Colonic mucosa (tissue), 4 donors: ENCODE measurements around the gene DAP. TPM values are rescaled to one million over a fixed set of nuclear protein-coding genes. Genes with fewer than 3 reads are reported as not detected.
A peak's percentile ranks its signal among the peaks of the same experiment; 100 is the strongest.

Source experiments
- DNase-seq: peaks from one replicate; pipeline ENCODE4 v3.0.0-alpha.2; 2020
- H3K27ac ChIP-seq: fragments of 200-600 bp; one replicate; pipeline ENCODE4 v1.8.0; 2021
- H3K27me3 ChIP-seq: fragments of 200-600 bp; one replicate; pipeline ENCODE4 v1.8.0; 2021
- H3K36me3 ChIP-seq: fragments of 200-600 bp; one replicate; pipeline ENCODE4 v1.8.0; 2021
- H3K4me1 ChIP-seq: fragments of 200-600 bp; one replicate; pipeline ENCODE4 v1.8.0; 2021; ENCODE audit warnings: mild to moderate bottlenecking
- H3K4me3 ChIP-seq: fragments of 200-600 bp; one replicate; pipeline ENCODE4 v1.8.0; 2021
- H3K9ac ChIP-seq, 2 donors: one replicate each; pipeline ENCODE4 v1.7.0; 2013; ENCODE audit warnings: control low read depth in 2 of 2, low read depth in 2 of 2, low read length in 2 of 2
- H3K9me3 ChIP-seq: fragments of 200-600 bp; one replicate; pipeline ENCODE4 v1.8.0; 2021
- CTCF ChIP-seq: fragments of 200-600 bp; IDR thresholded peaks from one replicate; pipeline ENCODE4 v1.8.0; 2022; ENCODE audit warnings: antibody characterized with exemption, mild to moderate bottlenecking
- intact Hi-C: fragments of 100-400 bp; cut with DNase I; formaldehyde crosslinking; loops from one replicate; pipeline ENCODE4 v1.14.1; 2022
- total RNA-seq, 2 donors: library from RNA; stranded (reverse); fragmentation: NEBNext Ultra II Directional in 1 of 2; extraction: Animal tissue kit (Norgen Biotek cat#: 25700) in 1 of 2; gene quantifications; one replicate each; pipeline ENCODE4 v1.2.1, GENCODE V29; 2021
- donor health status: healthy.
- donor health status: DM: no; HTN: no; CAD: no.
- donor health status: DM: no; HTN: no; CAD: no.

Gene DAP
- total RNA-seq, 2 donors from 2014 or later, result 106 to 133 TPM

DNA sequence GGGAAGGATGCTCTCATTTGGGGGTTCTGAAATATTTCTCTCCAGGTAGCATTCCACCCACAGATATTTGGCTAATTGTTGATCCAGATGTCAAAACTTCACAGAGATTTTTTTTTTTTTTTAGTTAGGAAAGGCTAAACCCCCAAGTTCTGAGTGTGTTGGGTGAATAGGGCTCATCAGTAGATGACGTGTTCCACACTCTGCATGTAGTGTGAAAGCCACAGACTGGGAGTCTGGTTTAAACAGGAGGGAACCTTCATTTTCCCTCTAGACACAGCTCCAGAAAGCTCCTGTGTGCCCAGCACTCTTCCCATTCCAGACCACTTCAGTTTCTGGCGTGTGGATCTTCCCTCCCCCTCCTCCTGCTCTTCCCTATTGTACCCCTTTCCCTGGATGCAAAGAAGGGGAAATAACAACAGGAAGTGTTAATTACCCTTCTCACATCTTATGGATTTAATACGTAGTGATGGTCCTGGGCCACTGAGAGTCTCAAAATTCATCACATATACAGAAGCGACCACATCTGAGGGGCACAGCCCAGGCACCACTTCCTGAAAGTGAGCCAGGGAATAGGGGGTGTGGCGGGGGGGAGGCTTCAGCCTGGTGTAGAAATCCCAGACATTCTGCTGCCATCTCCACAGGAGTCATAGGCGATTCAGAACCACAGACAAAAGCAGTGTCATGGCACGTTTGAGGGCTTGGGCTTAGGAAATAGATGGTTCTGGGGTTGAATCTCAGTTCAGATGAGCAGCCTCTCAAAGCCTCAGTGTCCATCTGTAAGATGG, 65.1 kb downstream of the DAP start:
- no peaks in the 10 kb centered on the region for H3K4me1 ChIP-seq
- H3K36me3 ChIP-seq, result no peaks in the 10 kb centered on the region
- no peak overlapping the region for H3K9ac ChIP-seq
- H3K27ac ChIP-seq, result no peak overlapping the region
- DNase-seq, result no peak
- intact Hi-C loops, result loop anchor here (5.0 to 10.0 kb wide), 2 partner anchors 109 to 156 kb away; no protein-coding TSS in a partner anchor
- no peaks in the 10 kb centered on the region for H3K27me3 ChIP-seq
- H3K4me3 ChIP-seq, result no peak overlapping the region
- no peaks in the 10 kb centered on the region for H3K9me3 ChIP-seq
- TF ChIP-seq CTCF, result no peak

DNA sequence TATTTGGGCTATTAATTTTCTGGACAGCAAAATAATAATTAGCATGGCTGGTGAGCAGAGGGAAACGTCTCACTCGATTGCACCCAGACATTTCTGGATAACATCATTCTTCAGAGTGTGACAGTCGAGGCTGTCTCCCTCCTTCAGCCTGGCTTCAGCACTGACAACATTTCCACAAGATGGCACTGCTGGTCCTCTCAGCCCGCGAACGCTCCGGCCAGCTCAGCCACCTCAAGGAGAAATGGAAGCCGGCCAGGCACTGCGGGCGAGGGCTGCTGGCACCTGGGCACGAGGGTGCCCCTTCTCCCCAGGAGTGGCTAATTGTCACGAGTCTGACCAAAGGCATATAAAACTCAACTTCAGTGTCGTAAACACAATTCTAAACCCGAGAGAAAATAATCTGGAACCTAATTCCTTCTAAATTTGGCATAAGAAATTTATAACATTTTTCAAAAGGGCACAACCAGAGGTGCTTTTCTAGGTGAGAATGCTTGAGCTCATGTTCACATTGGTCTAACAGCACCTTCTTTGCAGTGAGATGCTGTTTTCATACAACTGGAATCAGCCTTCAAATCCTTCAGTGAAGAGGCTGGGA, 65.9 kb downstream of the DAP start:
- DNase-seq, result peak; percentile 67
- intact Hi-C loops, result loop anchor here (5.0 to 10.0 kb wide), 2 partner anchors 110 to 157 kb away; no protein-coding TSS in a partner anchor

DNA sequence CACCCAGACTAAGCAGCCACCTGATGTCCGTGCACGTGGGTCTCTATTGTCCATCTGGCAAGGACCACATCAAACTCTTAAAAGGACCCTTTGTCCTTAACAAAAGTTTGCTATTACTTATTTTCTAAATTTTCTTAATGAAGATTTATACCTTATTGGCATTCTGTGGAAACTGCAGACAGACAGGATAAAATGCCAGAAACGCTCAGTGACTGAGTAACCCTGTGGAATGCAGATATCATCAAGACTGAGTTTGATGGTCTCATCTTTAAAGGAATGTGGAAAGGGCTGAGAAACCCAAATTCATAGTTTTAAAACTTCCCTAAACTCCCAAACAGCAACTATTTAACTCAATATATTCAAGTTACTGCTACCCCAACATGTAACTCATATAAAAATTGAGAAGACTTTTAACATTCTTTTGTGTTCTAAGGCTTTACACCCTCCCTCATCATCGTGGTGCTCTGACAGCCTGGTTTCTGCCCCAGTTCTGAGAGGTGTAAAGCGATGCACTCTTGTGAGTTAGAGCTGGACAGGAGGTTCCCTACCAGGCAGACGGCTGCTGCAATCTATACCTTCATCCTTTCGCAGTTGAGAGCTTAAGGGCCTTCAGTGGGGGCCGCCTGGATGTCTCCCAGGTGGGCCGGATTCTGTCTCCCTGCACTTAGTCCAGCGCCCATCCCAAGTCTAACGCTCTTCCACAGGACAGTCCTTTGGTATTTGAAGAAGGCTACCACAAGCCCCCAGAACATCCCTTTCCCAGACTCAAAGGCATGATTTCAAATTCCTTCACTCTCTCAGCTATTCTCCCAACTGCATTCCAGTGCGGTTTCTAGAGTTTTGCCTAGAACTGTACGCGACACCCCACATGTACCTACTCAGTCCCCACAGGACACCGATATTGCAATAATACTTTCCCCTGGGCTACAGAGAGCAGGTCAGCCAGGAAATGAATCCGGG, 68.9 kb downstream of the DAP start:
- Histone ChIP-seq H3K36me3 (no peaks in the 10 kb centered on the region), H3K27me3 (no peaks in the 10 kb centered on the region), H3K4me1 (no peaks in the 10 kb centered on the region), H3K9me3 (no peaks in the 10 kb centered on the region), H3K4me3 (no peak overlapping the region), H3K27ac (no peak overlapping the region), H3K9ac (no peak overlapping the region)
- DNase-seq, result no peak
- intact Hi-C loops, result loop anchor here (10.0 kb wide), 1 partner anchor 113 kb away; no protein-coding TSS in a partner anchor
- no peak for TF ChIP-seq CTCF

More for the DNA sequence above, 65.9 kb downstream of the DAP start:
- TF ChIP-seq CTCF, result peak; percentile 76
- Histone ChIP-seq H3K4me3 (no peak overlapping the region), H3K4me1 (no peaks in the 10 kb centered on the region), H3K27ac (no peak overlapping the region), H3K9ac (no peak overlapping the region), H3K36me3 (no peaks in the 10 kb centered on the region), H3K9me3 (no peaks in the 10 kb centered on the region), H3K27me3 (no peaks in the 10 kb centered on the region)

GRCh38 chr5:10690460-10691440, 70.3 kb downstream of the DAP start:
- intact Hi-C loops, result loop anchor here (10.0 kb wide), 1 partner anchor 114 kb away; no protein-coding TSS in a partner anchor
- no peaks in the 10 kb centered on the region for H3K4me1 ChIP-seq

More at GRCh38 chr5:10690460-10691440, 70.3 kb downstream of the DAP start:
- no peak for TF ChIP-seq CTCF
- Histone ChIP-seq H3K36me3 (no peaks in the 10 kb centered on the region), H3K9me3 (no peaks in the 10 kb centered on the region), H3K27me3 (no peaks in the 10 kb centered on the region), H3K4me3 (no peak overlapping the region), H3K9ac (no peak overlapping the region), H3K27ac (no peak overlapping the region)
- DNase-seq, result no peak
